ENCODE results near the gene SIRT2. TPM values are rescaled to one million over a fixed set of nuclear protein-coding genes. Genes with fewer than 3 reads are reported as not detected.

Gene SIRT2
- total RNA-seq, 6 donors from 2014 or later: 45.2 to 93.2 (median 59.1) TPM

GRCh38 chr19:38850436-38850975 is 48.9 kb downstream of the SIRT2 start:
- peak; percentile 71 to 93 for TF ChIP-seq POLR2AphosphoS5 (IDR thresholded peaks at IDR 0.05)
- peak in 3 of 4 donors; percentile 58 to 95 (median 94) for TF ChIP-seq POLR2A (IDR thresholded peaks at IDR 0.05)
- TF ChIP-seq EP300 (IDR thresholded peaks at IDR 0.05): peak in 1 of 4 donors; percentile 34
- TF ChIP-seq, protein P1, sequence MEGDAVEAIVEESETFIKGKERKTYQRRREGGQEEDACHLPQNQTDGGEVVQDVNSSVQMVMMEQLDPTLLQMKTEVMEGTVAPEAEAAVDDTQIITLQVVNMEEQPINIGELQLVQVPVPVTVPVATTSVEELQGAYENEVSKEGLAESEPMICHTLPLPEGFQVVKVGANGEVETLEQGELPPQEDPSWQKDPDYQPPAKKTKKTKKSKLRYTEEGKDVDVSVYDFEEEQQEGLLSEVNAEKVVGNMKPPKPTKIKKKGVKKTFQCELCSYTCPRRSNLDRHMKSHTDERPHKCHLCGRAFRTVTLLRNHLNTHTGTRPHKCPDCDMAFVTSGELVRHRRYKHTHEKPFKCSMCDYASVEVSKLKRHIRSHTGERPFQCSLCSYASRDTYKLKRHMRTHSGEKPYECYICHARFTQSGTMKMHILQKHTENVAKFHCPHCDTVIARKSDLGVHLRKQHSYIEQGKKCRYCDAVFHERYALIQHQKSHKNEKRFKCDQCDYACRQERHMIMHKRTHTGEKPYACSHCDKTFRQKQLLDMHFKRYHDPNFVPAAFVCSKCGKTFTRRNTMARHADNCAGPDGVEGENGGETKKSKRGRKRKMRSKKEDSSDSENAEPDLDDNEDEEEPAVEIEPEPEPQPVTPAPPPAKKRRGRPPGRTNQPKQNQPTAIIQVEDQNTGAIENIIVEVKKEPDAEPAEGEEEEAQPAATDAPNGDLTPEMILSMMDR (IDR thresholded peaks at IDR 0.05): peak in 5 of 6 experiments; percentile 21 to 47 (median 37)
- ATAC-seq (ENCODE audit: low FRiP score in 2 of 2): peak; percentile 87 to 96
- Histone ChIP-seq H3K9me3 (no peaks in the 10 kb centered on the region), H3K36me3 (peaks cover 18 to 28% (median 20%) of the 10 kb centered on the region in 4 donors), H3K4me1 (peaks cover 35 to 49% (median 39%) of the 10 kb centered on the region in 4 donors), H3K4me3 (peak overlapping the region; percentile 64 to 86 (median 74)), H3K27ac (peak overlapping the region; percentile 97 to 100 (median 98)), H3K27me3 (no peaks in the 10 kb centered on the region)
- peak in 1 of 2 donors; percentile 95 for DNase-seq
- 0 to 1% methylated on average over 26 of the region's 26 CpGs for WGBS, 2 donors

GRCh38 chr19:38849860-38850435 is 49.5 kb downstream of the SIRT2 start, which contains the start of gene HNRNPL:
Gene HNRNPL, minus strand, starts transcription at chr19:38849986. Its CDS starts 20 bp downstream, at chr19:38849966.
- H3K4me1 ChIP-seq: peaks cover 35 to 50% (median 39%) of the 10 kb centered on the region in 4 donors
- DNase-seq (peak; percentile 100), ATAC-seq (ENCODE audit: low FRiP score in 2 of 2) (peak; percentile 89 to 96)
- H3K9me3 ChIP-seq: no peaks in the 10 kb centered on the region
- WGBS, 2 donors: 0% methylated on average over 15 to 24 of the region's 50 CpGs
- H3K27ac ChIP-seq: peak within 1 kb of the TSS; percentile 100
- no peaks in the 10 kb centered on the region for H3K27me3 ChIP-seq
- peaks cover 24 to 33% (median 25%) of the 10 kb centered on the region in 4 donors for H3K36me3 ChIP-seq
- TF ChIP-seq, protein P1 (IDR thresholded peaks at IDR 0.05): peak in 5 of 6 experiments; percentile 20 to 78 (median 73)
- TF ChIP-seq EP300 (IDR thresholded peaks at IDR 0.05) (peak in 1 of 4 donors; percentile 37), POLR2A (IDR thresholded peaks at IDR 0.05) (peak; percentile 79 to 99 (median 98)), POLR2AphosphoS5 (IDR thresholded peaks at IDR 0.05) (peak; percentile 96 to 99)
- H3K4me3 ChIP-seq: peak within 1 kb of the TSS; percentile 70 to 91 (median 87)

GRCh38 chr19:38849147-38849859 is 50.1 kb downstream of the SIRT2 start:
- H3K27ac ChIP-seq: peak overlapping the region; percentile 100
- DNase-seq (peak; percentile 96 to 100), ATAC-seq (ENCODE audit: low FRiP score in 2 of 2) (peak; percentile 59 to 75)
- H3K36me3 ChIP-seq: peaks cover 29 to 40% (median 32%) of the 10 kb centered on the region in 4 donors
- H3K4me1 ChIP-seq: peaks cover 35 to 50% (median 39%) of the 10 kb centered on the region in 4 donors
- no peaks in the 10 kb centered on the region for H3K9me3 ChIP-seq
- peak overlapping the region; percentile 70 to 91 (median 87) for H3K4me3 ChIP-seq
- no peak for TF ChIP-seq POLR2A (IDR thresholded peaks at IDR 0.05)
- TF ChIP-seq, protein P1 (IDR thresholded peaks at IDR 0.05): peak in 1 of 6 experiments; percentile 10
- peak in 1 of 2 donors; percentile 45 for TF ChIP-seq POLR2AphosphoS5 (IDR thresholded peaks at IDR 0.05)
- peak in 1 of 4 donors; percentile 57 for TF ChIP-seq EP300 (IDR thresholded peaks at IDR 0.05)
- 0 to 1% methylated on average over 11 to 30 of the region's 76 CpGs for WGBS, 2 donors
- no peaks in the 10 kb centered on the region for H3K27me3 ChIP-seq

DNA sequence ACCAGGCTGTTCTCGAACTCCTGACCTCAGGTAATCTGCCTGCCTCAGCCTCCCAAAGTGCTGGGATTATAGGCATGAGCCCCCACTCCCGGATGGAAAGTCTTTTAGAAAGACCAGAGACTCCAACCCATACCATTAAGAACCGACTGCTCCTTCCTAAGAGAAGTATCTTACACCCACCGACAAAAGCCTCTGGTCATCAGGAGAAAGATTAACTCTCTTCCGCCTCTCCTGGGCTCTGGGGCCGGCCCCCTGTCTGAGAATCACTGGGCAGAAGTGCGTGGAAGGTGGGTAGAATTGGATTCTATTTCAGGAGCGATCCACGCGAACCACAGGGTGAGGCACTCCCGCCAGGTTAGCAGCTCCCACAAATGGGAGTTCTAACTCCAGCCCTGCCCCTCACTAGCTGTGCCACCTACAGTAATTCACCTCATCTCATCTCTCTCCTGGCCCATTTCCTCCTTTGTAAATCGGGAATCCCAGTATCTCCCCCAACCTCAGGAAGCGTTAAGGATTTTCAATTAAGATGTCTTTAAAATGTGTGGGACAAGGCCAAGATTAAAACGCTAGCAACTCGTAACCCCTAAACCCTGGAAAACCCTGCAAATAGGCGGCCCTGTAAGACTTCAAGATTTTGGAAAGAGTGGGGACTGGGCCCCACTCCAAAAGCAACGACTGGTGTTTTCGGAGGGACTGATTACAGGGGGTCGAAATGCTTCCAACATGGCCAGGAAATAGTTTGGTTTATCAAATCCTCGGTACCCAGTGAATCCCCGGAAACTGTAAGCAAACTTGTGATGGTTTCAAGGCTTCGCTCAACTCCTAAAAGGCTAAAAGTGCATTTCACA is 50.9 kb downstream of the SIRT2 start:
- Histone ChIP-seq H3K4me3 (peak overlapping the region; percentile 70 to 91 (median 87)), H3K4me1 (peaks cover 35 to 54% (median 39%) of the 10 kb centered on the region in 4 donors), H3K36me3 (peaks cover 37 to 47% (median 40%) of the 10 kb centered on the region in 4 donors), H3K9me3 (no peaks in the 10 kb centered on the region), H3K27me3 (no peaks in the 10 kb centered on the region), H3K27ac (peak overlapping the region; percentile 100)
- ATAC-seq (ENCODE audit: low FRiP score in 2 of 2): no peak
- TF ChIP-seq, protein P1 (IDR thresholded peaks at IDR 0.05): no peak
- no peak for TF ChIP-seq POLR2AphosphoS5 (IDR thresholded peaks at IDR 0.05)
- TF ChIP-seq POLR2A (IDR thresholded peaks at IDR 0.05): no peak
- no peak for TF ChIP-seq EP300 (IDR thresholded peaks at IDR 0.05)
- no peak for DNase-seq
- WGBS, 2 donors: 20 to 21% methylated on average over 22 of the region's 22 CpGs
